ENCODE data around the gene ITPKC.

GRCh38 chr19:40759352-40759751, 42.4 kb downstream of the ITPKC start:
- TF ChIP-seq, protein P1, sequence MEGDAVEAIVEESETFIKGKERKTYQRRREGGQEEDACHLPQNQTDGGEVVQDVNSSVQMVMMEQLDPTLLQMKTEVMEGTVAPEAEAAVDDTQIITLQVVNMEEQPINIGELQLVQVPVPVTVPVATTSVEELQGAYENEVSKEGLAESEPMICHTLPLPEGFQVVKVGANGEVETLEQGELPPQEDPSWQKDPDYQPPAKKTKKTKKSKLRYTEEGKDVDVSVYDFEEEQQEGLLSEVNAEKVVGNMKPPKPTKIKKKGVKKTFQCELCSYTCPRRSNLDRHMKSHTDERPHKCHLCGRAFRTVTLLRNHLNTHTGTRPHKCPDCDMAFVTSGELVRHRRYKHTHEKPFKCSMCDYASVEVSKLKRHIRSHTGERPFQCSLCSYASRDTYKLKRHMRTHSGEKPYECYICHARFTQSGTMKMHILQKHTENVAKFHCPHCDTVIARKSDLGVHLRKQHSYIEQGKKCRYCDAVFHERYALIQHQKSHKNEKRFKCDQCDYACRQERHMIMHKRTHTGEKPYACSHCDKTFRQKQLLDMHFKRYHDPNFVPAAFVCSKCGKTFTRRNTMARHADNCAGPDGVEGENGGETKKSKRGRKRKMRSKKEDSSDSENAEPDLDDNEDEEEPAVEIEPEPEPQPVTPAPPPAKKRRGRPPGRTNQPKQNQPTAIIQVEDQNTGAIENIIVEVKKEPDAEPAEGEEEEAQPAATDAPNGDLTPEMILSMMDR (IDR thresholded peaks at IDR 0.05) = no peak
- TF ChIP-seq POLR2A (IDR thresholded peaks at IDR 0.05) = no peak
